GM21390 (cell line): Measurements from ENCODE around the gene DNAH17.

Experiments
- ATAC-seq: cut with Tn5 transposase; IDR thresholded peaks from one replicate; pipeline ENCODE4 v1.9.1; 2021; ENCODE audit not compliant: unreplicated experiment

The DNAH17 gene

GRCh38 chr17:78418326-78419026, 158.7 kb downstream of the DNAH17 start:
- no peak for ATAC-seq

GRCh38 chr17:78417531-78417909, 159.7 kb downstream of the DNAH17 start:
- ATAC-seq = no peak

GRCh38 chr17:78416791-78417530, 160.2 kb downstream of the DNAH17 start:
- no peak for ATAC-seq

- no peak for ATAC-seq
Observed at GRCh38 chr17:78415821-78416711, 161.1 kb downstream of the DNAH17 start.

- ATAC-seq = no peak
Observed at GRCh38 chr17:78414178-78415162, 162.7 kb downstream of the DNAH17 start.

GRCh38 chr17:78412403-78412802, 164.8 kb downstream of the DNAH17 start:
- no peak for ATAC-seq

GRCh38 chr17:78411241-78411857, 165.8 kb downstream of the DNAH17 start:
- ATAC-seq = no peak

- no peak for ATAC-seq
Observed at GRCh38 chr17:78409191-78409928, 167.8 kb downstream of the DNAH17 start.

- ATAC-seq = no peak
Observed at GRCh38 chr17:78408476-78409050, 168.6 kb downstream of the DNAH17 start.

GRCh38 chr17:78407387-78408000, 169.7 kb downstream of the DNAH17 start:
- no peak for ATAC-seq

GRCh38 chr17:78406920-78407319, 170.3 kb downstream of the DNAH17 start:
- no peak for ATAC-seq

- ATAC-seq = no peak
Observed at GRCh38 chr17:78406396-78406795, 170.8 kb downstream of the DNAH17 start.

GRCh38 chr17:78403822-78404221, 173.4 kb downstream of the DNAH17 start:
- ATAC-seq = no peak

- ATAC-seq = no peak
Observed at GRCh38 chr17:78401891-78402290, 175.3 kb downstream of the DNAH17 start.

- ATAC-seq = no peak
Observed at GRCh38 chr17:78401246-78401645, 175.9 kb downstream of the DNAH17 start.

GRCh38 chr17:78400581-78401240, 176.5 kb downstream of the DNAH17 start:
- no peak for ATAC-seq

GRCh38 chr17:78399693-78400144, 177.5 kb downstream of the DNAH17 start:
- ATAC-seq = no peak
